HUES64 (cell line): ENCODE results near the gene SLC1A3.

Experiments
- H3K27ac ChIP-seq: 2 replicates; pipeline ENCODE4 v1.7.0; 2013; ENCODE audit warnings: low read depth, low read length, inconsistent platforms
- H3K27me3 ChIP-seq: 2 replicates; pipeline ENCODE4 v1.6.1; 2013; ENCODE audit warnings: mild to moderate bottlenecking, low read length; ENCODE audit not compliant: insufficient read depth
- H3K36me3 ChIP-seq: 2 replicates; pipeline ENCODE4 v1.6.1; 2013; ENCODE audit warnings: mild to moderate bottlenecking, low read length; ENCODE audit not compliant: insufficient read depth
- H3K4me1 ChIP-seq: 2 replicates; pipeline ENCODE4 v1.6.1; 2013; ENCODE audit warnings: mild to moderate bottlenecking, low read length, moderate library complexity; ENCODE audit not compliant: insufficient read depth
- H3K4me3 ChIP-seq: 2 replicates; pipeline ENCODE4 v1.5.1; 2013; ENCODE audit warnings: mild to moderate bottlenecking, low read length, moderate library complexity
- H3K9ac ChIP-seq: 2 replicates; pipeline ENCODE4 v1.6.1; 2013; ENCODE audit warnings: mild to moderate bottlenecking, low read depth, low read length
- H3K9me3 ChIP-seq: 2 replicates; pipeline ENCODE4 v1.6.1; 2013; ENCODE audit warnings: low read depth, low read length; ENCODE audit not compliant: insufficient read depth
- WGBS: fragments of 150-250, 120-280 bp; methylation state at CpG from one replicate; pipeline ENCODE4 v1.1.7; 2013; ENCODE audit warnings: missing lambda C conversion rate; 5-methylcytosine and 5-hydroxymethylcytosine counted together

Gene SLC1A3

DNA sequence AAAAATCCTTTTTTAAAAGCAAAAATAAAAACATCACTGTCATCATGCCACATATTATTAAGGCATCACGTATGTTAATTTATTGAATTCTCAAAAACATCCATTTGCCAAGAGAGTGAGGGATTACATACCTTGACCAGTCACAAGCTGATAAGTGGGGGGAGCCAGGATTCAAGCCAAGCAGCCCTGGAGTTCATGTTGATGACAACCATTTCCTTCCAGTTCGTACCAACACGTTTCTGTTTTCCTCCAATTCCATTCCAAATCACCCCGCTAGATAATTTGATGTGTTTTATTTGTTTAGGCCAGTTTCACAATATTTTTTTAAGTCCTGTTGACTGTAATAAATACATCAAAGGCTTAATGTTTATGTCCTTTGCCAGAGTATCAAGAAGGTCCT is 53.0 kb downstream of the SLC1A3 start:
- Histone ChIP-seq H3K9me3 (no peaks in the 10 kb centered on the region), H3K4me3 (no peak overlapping the region), H3K9ac (no peak overlapping the region), H3K4me1 (peaks cover 18% of the 10 kb centered on the region), H3K27ac (no peak overlapping the region), H3K36me3 (no peaks in the 10 kb centered on the region), H3K27me3 (no peaks in the 10 kb centered on the region)
- 100% methylated on average over 2 of the region's 4 CpGs for WGBS

DNA sequence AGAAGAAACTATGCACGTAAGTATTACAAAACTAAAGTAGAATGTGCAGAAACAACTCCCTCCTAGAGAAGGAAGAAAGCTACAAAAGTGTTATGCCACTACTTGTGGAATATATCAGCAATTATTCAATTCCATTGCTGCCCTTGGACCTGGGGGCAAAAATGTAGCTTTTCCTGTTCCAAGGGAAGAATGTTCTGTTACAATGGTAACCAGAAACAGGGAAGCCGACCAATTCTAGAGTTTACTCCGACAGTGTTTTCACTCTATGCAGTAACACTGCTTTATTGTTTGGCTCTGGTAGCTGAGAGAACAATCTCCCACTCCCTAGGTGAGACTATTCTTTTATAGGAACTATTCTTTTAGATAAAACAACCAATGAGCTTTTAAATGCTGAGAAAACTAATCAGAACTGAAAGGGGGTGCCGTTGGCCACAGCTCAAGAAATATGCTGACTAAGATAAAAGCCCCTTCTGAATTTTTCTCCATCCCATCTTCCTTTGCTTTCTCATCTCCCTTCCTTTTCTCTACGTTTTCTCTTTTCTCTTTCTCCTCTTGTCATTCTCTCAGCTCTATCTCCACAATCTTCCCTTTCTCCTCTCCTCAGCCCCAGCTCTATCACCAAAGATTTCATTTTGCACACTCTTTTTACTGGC is 54.1 kb downstream of the SLC1A3 start:
- Histone ChIP-seq H3K4me1 (peaks cover 15% of the 10 kb centered on the region; the same call in 1 of the 2 replicates), H3K9me3 (no peaks in the 10 kb centered on the region), H3K36me3 (no peaks in the 10 kb centered on the region), H3K4me3 (no peak overlapping the region), H3K27ac (no peak overlapping the region), H3K9ac (no peak overlapping the region), H3K27me3 (no peaks in the 10 kb centered on the region)
- WGBS = 87% methylated on average over 4 of the region's 5 CpGs

DNA sequence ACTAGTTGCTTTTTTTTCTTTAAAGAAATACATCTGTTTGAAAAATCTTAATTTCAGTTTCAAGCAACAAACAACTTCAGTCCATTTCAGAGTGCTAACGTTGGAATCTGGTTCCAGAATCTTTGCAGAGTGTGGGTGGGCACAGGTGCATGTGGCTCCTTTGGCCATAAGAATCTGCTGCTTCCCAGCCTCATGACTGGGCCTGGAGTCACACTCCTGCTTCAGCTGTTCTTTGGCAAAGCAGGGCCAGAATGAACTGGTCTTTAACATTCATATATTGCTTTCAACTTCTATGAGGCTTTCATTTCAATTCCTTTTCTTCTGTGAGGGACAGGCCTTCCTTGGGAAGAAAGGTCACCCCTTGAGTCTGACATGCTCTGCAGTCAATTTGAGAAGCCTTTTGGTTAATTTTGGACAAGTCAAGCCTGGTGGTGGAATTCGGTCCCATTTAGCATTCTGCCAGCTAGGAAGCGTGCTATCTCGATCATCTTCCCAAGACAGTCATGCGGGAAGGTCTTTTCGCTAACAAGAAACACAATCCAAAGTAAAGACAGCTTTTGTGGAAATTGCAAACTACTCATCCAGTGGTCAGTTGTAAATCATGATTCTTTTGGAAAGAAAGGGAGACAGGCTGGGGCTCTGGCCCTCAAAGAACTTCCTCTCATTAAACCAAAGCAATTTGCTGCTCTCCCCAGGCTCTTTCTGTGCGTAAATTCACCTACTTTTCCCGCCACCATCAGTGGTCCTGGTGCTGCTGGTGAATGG is 55.2 kb downstream of the SLC1A3 start:
- H3K27me3 ChIP-seq = no peaks in the 10 kb centered on the region
- peaks cover 13% of the 10 kb centered on the region; the same call in 1 of the 2 replicates for H3K4me1 ChIP-seq
- H3K4me3 ChIP-seq = no peak overlapping the region
- no peaks in the 10 kb centered on the region for H3K36me3 ChIP-seq
- no peaks in the 10 kb centered on the region for H3K9me3 ChIP-seq
- H3K9ac ChIP-seq = no peak overlapping the region
- H3K27ac ChIP-seq = no peak overlapping the region
- WGBS = 97% methylated on average over 8 of the region's 8 CpGs

DNA sequence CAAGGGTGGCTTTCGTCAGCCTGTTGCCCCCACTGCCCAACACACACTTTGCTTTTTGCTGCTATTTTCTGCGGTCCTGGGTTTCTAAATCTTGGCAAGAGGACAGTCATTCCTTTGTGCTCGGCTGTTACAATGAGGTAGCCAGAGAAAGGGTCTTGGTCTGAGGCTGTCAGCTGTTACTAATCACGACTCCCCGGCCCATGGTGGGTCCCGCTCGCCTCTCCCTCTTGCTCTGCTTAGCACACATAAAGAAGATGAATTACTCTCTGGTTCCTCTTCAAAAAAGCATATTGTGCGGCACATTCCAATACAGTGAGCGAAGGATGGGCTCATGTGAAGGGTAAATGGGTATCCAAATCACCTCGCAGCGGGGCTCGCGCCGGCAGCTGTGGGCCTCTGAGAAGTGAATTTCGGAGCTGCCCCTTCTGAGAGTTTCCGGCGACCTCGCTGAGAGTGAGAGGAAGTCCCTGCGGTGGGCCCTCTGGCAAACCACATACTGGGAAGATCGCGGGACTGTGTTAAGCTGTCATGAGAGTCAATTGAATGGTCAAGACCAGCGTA is 56.0 kb downstream of the SLC1A3 start:
- H3K27ac ChIP-seq = no peak overlapping the region
- H3K36me3 ChIP-seq = no peaks in the 10 kb centered on the region
- H3K27me3 ChIP-seq = no peaks in the 10 kb centered on the region
- peaks cover 13% of the 10 kb centered on the region; the same call in 1 of the 2 replicates for H3K4me1 ChIP-seq
- no peak overlapping the region for H3K4me3 ChIP-seq
- WGBS = 91% methylated on average over 22 of the region's 22 CpGs
- H3K9ac ChIP-seq = no peak overlapping the region
- H3K9me3 ChIP-seq = no peaks in the 10 kb centered on the region

DNA sequence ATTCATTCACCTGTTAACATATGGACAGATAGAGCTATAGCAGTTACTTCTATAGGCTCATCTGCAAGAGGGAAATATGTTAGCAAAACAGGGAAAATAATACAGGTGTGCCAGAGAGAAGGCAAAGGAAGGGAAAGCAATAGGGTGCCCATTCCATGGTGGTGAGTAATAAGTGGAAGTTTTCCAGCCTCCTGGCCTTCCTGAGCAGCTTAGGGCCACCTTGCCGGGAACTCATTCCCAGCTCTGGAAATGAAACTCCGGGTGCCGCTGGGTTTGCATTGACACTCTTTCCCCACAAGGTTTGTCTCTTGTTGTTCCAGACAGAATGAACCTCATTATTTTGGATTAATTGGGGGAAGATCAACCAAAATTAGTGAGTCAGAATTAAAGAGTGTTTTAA is 58.4 kb downstream of the SLC1A3 start:
- Histone ChIP-seq H3K9ac (no peak overlapping the region), H3K4me3 (no peak overlapping the region), H3K36me3 (no peaks in the 10 kb centered on the region), H3K9me3 (no peaks in the 10 kb centered on the region), H3K4me1 (peaks cover 9% of the 10 kb centered on the region; the same call in 1 of the 2 replicates), H3K27me3 (no peaks in the 10 kb centered on the region), H3K27ac (no peak overlapping the region)
- WGBS = 86% methylated on average over 3 of the region's 3 CpGs

DNA sequence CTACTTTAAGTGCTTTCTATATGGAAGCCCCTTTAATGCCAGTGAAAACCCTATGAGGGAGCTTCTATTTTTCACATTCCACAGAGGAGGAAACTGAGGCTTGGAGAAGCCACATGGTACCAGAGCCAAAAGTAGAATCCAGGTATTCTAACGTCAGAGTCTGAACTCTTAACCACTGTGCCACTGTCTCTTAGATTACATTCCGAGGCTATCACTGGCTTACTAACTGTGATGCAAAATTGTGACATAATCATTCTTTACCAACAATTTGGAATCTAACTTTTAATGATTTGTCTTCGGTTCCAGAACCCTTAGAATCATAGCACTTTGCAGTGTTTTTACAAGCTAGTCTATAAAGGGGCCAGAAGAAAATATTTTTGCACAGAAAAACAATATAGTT is 59.2 kb downstream of the SLC1A3 start:
- no peaks in the 10 kb centered on the region for H3K9me3 ChIP-seq
- WGBS = 88% methylated on average over 3 of the region's 3 CpGs

DNA sequence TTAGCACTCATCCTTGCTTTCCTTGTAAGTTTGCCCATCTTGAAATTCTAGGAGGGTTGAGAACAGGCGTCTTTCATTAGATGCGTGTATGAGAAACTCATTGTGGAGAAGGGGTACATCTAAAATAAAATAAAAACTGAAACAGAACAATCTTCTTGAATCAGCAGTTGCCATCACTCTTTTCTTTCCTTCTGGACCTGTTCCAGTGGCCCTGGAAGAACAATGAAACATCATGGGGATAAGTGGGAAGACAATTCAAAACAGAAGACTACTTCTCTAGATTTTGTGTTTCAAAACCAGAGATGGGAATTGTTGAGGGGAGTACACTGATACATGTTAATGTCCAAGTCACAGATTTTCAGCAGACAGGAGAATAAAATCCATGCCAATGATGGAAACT is 59.9 kb downstream of the SLC1A3 start:
- 100% methylated on average over 2 of the region's 2 CpGs for WGBS
- H3K4me3 ChIP-seq = no peak overlapping the region
- no peaks in the 10 kb centered on the region for H3K9me3 ChIP-seq
- peaks cover 3% of the 10 kb centered on the region; the same call in 1 of the 2 replicates for H3K36me3 ChIP-seq
- H3K9ac ChIP-seq = no peak overlapping the region
- H3K4me1 ChIP-seq = peaks cover 9% of the 10 kb centered on the region; the same call in 1 of the 2 replicates
- H3K27ac ChIP-seq = no peak overlapping the region
- H3K27me3 ChIP-seq = no peaks in the 10 kb centered on the region

More for the DNA sequence above, 59.2 kb downstream of the SLC1A3 start:
- no peaks in the 10 kb centered on the region for H3K36me3 ChIP-seq
- H3K27me3 ChIP-seq = no peaks in the 10 kb centered on the region
- no peak overlapping the region for H3K4me3 ChIP-seq
- H3K27ac ChIP-seq = no peak overlapping the region
- H3K4me1 ChIP-seq = peaks cover 9% of the 10 kb centered on the region; the same call in 1 of the 2 replicates
- H3K9ac ChIP-seq = no peak overlapping the region

DNA sequence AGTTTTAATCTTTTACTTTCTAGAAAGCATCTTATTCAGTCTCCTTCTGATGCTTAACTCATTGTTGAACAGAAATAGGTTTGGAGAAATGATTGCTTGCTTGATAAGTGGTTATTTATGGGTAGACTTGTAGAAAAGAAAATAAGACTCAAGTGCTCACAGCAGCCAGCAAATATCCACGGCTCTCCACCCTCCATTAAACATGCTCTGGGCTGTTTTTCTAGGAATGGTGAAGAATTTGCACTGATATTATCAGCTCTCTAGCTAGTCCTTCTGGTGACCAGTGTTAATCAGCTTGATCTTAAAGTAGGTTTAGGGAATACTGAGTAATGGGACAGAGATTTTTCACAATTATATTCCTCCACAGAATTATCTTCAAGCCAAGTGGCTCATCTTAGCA is 60.6 kb downstream of the SLC1A3 start:
- no peak overlapping the region for H3K4me3 ChIP-seq
- no peak overlapping the region for H3K9ac ChIP-seq
- H3K9me3 ChIP-seq = no peaks in the 10 kb centered on the region
- no CpG with 5 or more reads among the region's 1 CpG for WGBS
- peaks cover 9% of the 10 kb centered on the region; the same call in 1 of the 2 replicates for H3K4me1 ChIP-seq
- H3K36me3 ChIP-seq = peaks cover 10% of the 10 kb centered on the region; the same call in 1 of the 2 replicates
- H3K27ac ChIP-seq = no peak overlapping the region
- H3K27me3 ChIP-seq = no peaks in the 10 kb centered on the region

DNA sequence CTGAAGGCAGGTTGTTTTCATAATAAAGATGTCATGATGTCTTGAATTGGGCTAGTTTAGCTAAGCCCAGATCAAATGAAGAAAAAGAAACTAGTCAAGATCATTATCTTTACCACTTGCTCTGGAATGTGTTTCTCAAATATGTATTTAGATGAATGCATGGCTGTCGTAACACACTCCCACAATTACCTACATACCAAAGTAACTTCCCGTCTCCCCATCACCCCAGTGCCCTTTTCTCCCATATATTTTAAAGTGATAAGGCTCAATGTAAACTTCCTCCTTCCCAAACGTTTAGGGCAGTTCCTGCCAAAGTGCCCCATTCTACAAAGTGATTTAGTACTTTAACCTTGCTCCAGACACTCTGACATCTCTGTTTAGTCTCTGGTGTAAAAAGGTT is 61.4 kb downstream of the SLC1A3 start:
- no peaks in the 10 kb centered on the region for H3K9me3 ChIP-seq
- 75% methylated on average over 3 of the region's 3 CpGs for WGBS
- no peak overlapping the region for H3K9ac ChIP-seq
- no peak overlapping the region for H3K4me3 ChIP-seq
- no peaks in the 10 kb centered on the region for H3K27me3 ChIP-seq
- no peak overlapping the region for H3K27ac ChIP-seq
- peaks cover 9% of the 10 kb centered on the region; the same call in 1 of the 2 replicates for H3K4me1 ChIP-seq
- peaks cover 15% of the 10 kb centered on the region; the same call in 1 of the 2 replicates for H3K36me3 ChIP-seq

DNA sequence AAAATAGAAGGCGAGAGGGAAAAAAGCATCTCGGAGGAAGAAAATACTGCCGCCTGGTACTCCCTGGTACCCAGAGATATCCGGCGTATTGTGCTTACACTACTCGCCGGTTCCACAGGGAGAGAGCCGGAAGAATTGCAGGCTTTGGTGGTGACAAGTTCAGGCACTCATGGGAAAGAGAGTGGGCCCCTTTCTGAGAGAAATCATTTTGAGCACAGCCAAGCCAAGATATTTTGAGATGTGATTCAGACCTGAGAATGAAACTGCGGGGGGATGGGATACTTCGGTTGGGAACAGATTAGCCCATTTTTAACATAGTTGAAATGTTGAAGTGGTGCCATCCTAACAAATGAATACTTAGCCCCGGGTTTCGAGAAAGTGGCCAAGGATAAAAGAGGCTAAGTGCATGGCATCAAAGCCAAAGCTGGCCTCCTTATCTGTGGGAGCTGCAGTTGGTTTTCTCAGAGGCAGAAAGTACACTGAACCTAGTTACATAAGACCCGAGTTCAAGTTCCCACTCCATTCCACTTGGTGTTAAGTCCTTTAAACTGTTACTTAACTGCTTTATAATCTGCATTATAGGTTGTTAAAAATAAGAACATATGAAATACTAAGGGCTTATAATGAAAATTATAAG is 62.7 kb downstream of the SLC1A3 start:
- Histone ChIP-seq H3K36me3 (peaks cover 24% of the 10 kb centered on the region), H3K9ac (no peak overlapping the region), H3K4me3 (no peak overlapping the region), H3K27me3 (no peaks in the 10 kb centered on the region), H3K27ac (no peak overlapping the region), H3K4me1 (peaks cover 9% of the 10 kb centered on the region; the same call in 1 of the 2 replicates), H3K9me3 (no peaks in the 10 kb centered on the region)
- WGBS = 96% methylated on average over 13 of the region's 13 CpGs

DNA sequence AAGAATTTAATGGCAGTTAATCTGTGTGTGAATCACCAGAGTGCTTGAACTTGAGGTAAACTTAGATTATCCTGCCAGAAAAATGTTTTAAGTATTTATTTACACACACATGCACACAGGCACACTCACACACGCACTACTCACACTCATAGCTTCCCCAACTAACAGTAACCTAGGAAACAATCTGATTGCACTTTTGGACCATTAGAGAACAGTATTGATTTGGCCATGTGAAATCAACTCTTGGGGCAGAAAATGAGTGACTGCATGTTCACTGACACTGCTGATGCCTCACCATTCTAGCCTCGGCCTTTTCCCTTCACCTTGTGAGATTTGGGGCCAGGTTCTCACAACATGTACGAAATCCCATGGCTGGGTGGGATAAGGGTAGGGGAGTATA is 64.1 kb downstream of the SLC1A3 start:
- Histone ChIP-seq H3K9ac (no peak overlapping the region), H3K36me3 (peaks cover 32% of the 10 kb centered on the region), H3K4me1 (no peaks in the 10 kb centered on the region), H3K27ac (no peak overlapping the region), H3K27me3 (no peaks in the 10 kb centered on the region), H3K4me3 (no peak overlapping the region), H3K9me3 (no peaks in the 10 kb centered on the region)
- 98% methylated on average over 3 of the region's 3 CpGs for WGBS
